Measurements from ENCODE around the gene TEPSIN.

DNA sequence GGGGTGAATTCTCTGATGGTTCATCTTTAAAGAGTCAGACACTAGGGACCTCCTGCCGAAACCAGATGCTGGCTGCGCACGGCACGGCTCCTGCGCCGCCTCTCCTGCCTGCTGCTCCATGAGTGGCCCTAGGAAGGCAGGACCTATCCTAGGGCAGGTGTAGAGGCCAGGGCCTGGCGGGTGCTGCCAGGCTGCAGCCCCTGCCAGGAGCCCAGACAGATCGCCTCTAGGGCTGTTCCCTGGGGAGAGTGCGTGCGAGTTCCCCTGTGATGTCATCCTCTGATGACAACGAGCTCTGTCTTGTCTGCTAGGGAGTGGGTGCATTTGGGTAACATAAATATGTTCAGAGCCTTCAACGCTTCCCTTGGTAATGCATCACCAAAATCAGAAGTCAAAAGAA, 32.4 kb upstream of the TEPSIN start:
- no peak for TF ChIP-seq CTCF (IDR thresholded peaks at IDR 0.05)
- TF ChIP-seq POLR2A (IDR thresholded peaks at IDR 0.05), result no peak
